ENCODE data around the gene DAZAP1.

DAZAP1 gene

GRCh38 chr19:1417145-1417544 is 9.8 kb downstream of the DAZAP1 start:
- no peak for ATAC-seq
- TF ChIP-seq ZFP30 (CRISPR knock-in tag; IDR thresholded peaks at IDR 0.05) (no peak), ZNF70 (CRISPR knock-in tag; IDR thresholded peaks at IDR 0.05) (no peak), SNAI2 (CRISPR knock-in tag; IDR thresholded peaks at IDR 0.05) (no peak), RARB (CRISPR knock-in tag; IDR thresholded peaks at IDR 0.05) (no peak), CSRNP3 (CRISPR knock-in tag; IDR thresholded peaks at IDR 0.05) (no peak), ZNF565 (CRISPR knock-in tag; conservative IDR thresholded peaks at IDR 0.05; ENCODE audit: low read depth) (no peak), ESRRG (CRISPR knock-in tag; IDR thresholded peaks at IDR 0.05) (no peak), ZFP3 (CRISPR knock-in tag; IDR thresholded peaks at IDR 0.05) (no peak), ISL1 (CRISPR knock-in tag; IDR thresholded peaks at IDR 0.05) (no peak), ZNF8 (CRISPR knock-in tag; IDR thresholded peaks at IDR 0.05) (no peak), TOX (CRISPR knock-in tag; IDR thresholded peaks at IDR 0.05; ENCODE audit: borderline replicate concordance) (no peak), BACH2 (CRISPR knock-in tag; IDR thresholded peaks at IDR 0.05; ENCODE audit: borderline replicate concordance) (no peak), PATZ1 (CRISPR knock-in tag; IDR thresholded peaks at IDR 0.05; ENCODE audit: borderline replicate concordance) (no peak), ZC3H10 (CRISPR knock-in tag; IDR thresholded peaks at IDR 0.05) (no peak)

GRCh38 chr19:1417681-1418495 is 10.5 kb downstream of the DAZAP1 start:
- no peak for ATAC-seq
- TF ChIP-seq RARB (CRISPR knock-in tag; IDR thresholded peaks at IDR 0.05) (no peak), TCF4 (CRISPR knock-in tag; IDR thresholded peaks at IDR 0.05; ENCODE audit: borderline replicate concordance) (no peak), BACH2 (CRISPR knock-in tag; IDR thresholded peaks at IDR 0.05; ENCODE audit: borderline replicate concordance) (no peak), ZFP3 (CRISPR knock-in tag; IDR thresholded peaks at IDR 0.05) (no peak), GLIS3 (CRISPR knock-in tag; IDR thresholded peaks at IDR 0.05) (no peak), ISL1 (CRISPR knock-in tag; IDR thresholded peaks at IDR 0.05) (no peak), ZNF565 (CRISPR knock-in tag; conservative IDR thresholded peaks at IDR 0.05; ENCODE audit: low read depth) (no peak), ZNF8 (CRISPR knock-in tag; IDR thresholded peaks at IDR 0.05) (no peak), TSHZ2 (CRISPR knock-in tag; IDR thresholded peaks at IDR 0.05) (no peak), CSDC2 (CRISPR knock-in tag; IDR thresholded peaks at IDR 0.05) (no peak), CREB5 (CRISPR knock-in tag; IDR thresholded peaks at IDR 0.05; ENCODE audit: low read depth) (no peak), TOX (CRISPR knock-in tag; IDR thresholded peaks at IDR 0.05; ENCODE audit: borderline replicate concordance) (no peak), CSRNP3 (CRISPR knock-in tag; IDR thresholded peaks at IDR 0.05) (no peak), ZFP30 (CRISPR knock-in tag; IDR thresholded peaks at IDR 0.05) (no peak)

GRCh38 chr19:1418496-1418775 is 11.1 kb downstream of the DAZAP1 start:
- ATAC-seq = no peak
- TF ChIP-seq TCF4 (CRISPR knock-in tag; IDR thresholded peaks at IDR 0.05; ENCODE audit: borderline replicate concordance) = no peak
- TF ChIP-seq POU6F1 (CRISPR knock-in tag; IDR thresholded peaks at IDR 0.05; ENCODE audit: borderline replicate concordance, low read depth) = no peak
- no peak for TF ChIP-seq PPARA (CRISPR knock-in tag; IDR thresholded peaks at IDR 0.05; ENCODE audit: borderline replicate concordance)
- TF ChIP-seq ZFP3 (CRISPR knock-in tag; IDR thresholded peaks at IDR 0.05) = no peak
- no peak for TF ChIP-seq ISL1 (CRISPR knock-in tag; IDR thresholded peaks at IDR 0.05)
- TF ChIP-seq ESRRG (CRISPR knock-in tag; IDR thresholded peaks at IDR 0.05) = no peak
